GM19455 (cell line): ENCODE measurements around the gene MOB4.
"Not testable (repeated sequence)": the region's sequence is repeated elsewhere in the genome, so short reads cannot be mapped to it uniquely, and the experiment has no call there.

Source experiments
- ATAC-seq: cut with Tn5 transposase; IDR thresholded peaks from one replicate; pipeline ENCODE4 v1.9.1; 2021; ENCODE audit not compliant: unreplicated experiment

Gene MOB4

GRCh38 chr2:197515739-197516392, at the start of gene MOB4:
TSS of gene MOB4 (plus strand) at chr2:197516066. CDS start at chr2:197516087, 21 bp downstream.
- peak; percentile 93 for ATAC-seq

- no peak for ATAC-seq
Observed at GRCh38 chr2:197472166-197472565, 43.7 kb upstream of the MOB4 start.

DNA sequence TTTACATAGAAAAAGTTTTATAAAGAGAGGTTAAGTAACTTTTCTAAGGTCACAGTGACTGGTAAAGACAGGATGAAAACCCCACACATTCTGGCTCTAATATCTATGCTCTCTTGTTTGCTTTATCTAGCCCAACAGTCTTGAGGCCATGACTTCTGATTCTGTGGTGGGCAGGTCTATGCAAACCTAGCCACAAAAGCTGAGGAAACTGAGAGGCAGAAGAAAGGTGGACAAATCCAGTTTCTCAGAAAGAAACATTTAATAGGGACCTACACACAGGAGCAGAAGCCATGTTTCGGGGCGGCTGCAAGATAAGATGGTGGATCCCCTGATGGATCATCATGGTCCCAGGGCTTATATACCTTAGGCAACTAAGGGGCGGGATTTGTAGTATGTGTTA, 38.1 kb upstream of the MOB4 start:
- ATAC-seq: no peak

DNA sequence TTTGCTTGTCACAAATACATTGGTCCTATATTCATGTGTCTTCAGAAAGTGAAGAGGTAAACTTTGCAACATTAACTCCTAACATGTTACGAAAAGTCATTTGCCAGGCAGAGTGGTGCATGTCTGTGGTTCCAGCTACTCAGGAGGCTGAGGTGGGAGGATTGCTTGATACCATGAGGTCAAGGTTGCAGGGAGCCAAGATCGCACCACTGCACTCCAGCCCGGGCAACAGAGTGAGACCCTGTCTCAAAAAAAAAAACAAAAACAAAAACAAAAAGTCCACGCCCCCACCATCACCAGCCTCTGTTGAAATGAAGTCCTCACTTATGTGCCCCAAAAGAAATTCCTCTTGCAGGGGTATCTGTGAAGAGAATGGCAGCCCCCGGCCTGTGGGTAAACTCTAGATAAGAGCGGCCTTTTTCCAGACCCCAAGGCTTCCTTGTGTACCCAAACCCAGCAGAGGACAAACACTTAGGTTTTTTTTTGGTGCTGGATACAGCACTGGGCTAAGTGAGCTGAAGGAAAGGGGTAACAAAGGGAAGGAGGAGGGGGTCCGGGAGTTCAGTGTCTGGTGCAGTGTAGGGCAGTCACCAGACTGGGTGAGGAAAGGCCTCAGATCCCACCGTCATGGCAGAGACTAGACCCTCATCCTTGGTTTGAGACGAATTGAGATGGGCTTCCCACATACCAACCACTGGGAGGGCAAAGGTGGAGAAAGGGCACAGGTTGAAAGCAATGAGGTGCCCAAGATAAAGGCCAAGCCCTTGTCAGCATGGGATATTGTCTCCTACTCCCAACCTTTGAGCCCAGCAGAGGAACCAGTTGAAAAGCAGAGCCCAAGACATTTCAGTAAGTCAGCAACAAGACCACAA, 35.5 kb upstream of the MOB4 start:
- ATAC-seq: no peak

GRCh38 chr2:197484248-197484647, 31.6 kb upstream of the MOB4 start:
- not testable (repeated sequence) for ATAC-seq

- no peak for ATAC-seq
Observed at GRCh38 chr2:197486175-197486574, 29.7 kb upstream of the MOB4 start.

- no peak for ATAC-seq
Observed at GRCh38 chr2:197487385-197487784, 28.5 kb upstream of the MOB4 start.

DNA sequence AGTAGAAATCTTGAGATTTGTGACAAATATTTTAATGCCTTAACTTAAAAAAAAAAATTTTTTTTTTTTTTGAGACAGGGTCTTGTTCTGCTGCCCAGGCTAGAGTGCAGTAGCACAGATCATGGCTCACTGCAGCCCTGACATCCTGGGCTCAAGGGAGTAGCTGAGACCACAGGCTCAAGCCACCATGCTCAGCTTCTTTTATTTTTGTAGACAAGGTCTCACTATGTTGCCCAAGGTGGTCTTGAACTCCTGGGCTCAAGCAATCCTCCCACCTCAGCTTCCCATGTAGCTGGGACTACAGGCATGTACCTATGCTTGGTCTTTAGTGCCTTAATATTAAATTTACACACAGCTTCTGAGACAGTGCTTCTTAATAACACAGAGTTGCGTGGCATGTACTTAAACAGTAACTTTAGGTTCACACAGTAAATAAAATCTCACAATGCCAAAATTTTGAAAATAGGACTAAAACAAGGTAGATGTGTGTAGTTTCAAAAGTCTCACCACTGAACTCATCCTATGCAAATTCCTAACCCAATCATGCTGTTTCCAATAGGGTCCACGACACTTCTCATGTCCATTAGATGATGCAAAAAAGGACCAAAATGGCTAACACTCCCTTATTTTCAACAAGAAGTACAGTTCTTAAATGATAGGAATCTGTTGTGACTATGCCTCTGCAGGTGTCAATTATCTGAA, 20.3 kb upstream of the MOB4 start:
- no peak for ATAC-seq

DNA sequence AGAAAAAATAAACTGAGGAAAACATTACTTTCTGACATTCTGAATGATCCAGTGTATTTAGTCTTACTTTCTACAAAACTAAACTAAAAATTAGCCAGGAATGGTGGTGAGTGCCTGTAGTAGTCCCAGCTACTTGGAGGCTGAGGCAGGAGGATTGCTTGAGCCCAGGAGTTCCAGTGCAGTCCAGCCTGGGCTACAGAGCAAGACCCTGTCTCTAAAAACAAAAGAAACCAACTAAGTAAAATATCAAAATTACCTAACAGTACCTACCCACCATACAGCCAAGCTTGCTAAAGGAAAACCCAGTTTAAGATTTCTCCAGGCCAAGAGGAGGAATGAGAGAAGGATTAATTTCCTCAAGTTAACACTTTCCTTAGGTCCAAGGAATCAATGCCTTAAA, 19.2 kb upstream of the MOB4 start:
- no peak for ATAC-seq

- no peak for ATAC-seq
Observed at GRCh38 chr2:197497326-197497725, 18.5 kb upstream of the MOB4 start.

- ATAC-seq: no peak
Observed at GRCh38 chr2:197498235-197498936, 17.5 kb upstream of the MOB4 start.

- peak; percentile 12 for ATAC-seq
Observed at GRCh38 chr2:197498937-197499593, 16.8 kb upstream of the MOB4 start.

GRCh38 chr2:197499594-197500502, 16.0 kb upstream of the MOB4 start, which contains the start of the genes HSPD1 and HSPE1:
TSS of gene HSPD1 (minus strand) at chr2:197499840. CDS start at chr2:197498848, 992 bp downstream.
TSS of gene HSPE1 (plus strand) at chr2:197500379. CDS start at chr2:197500437, 58 bp downstream.
- ATAC-seq: peak; percentile 78

GRCh38 chr2:197500503-197501131, 15.2 kb upstream of the MOB4 start:
- ATAC-seq: peak; percentile 15

DNA sequence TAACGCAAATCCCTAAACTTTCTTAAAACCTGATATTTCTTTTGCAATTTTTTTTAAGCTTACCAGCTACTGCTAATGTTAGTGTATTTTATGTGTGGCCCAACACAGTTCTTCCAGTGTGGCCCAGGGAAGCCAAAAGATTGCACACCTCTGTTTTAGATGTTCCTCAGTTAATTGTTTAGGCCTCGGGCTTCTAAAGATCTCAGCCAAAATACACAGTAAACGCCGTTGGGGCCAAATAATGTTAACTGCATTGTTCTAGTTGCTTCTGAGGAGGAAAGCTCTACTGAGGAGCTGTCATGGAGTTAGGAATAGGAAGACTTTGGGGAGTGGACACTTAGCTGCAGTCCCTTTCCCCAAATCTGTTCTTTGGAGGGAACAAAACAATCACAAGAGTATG, 13.7 kb upstream of the MOB4 start:
- no peak for ATAC-seq

DNA sequence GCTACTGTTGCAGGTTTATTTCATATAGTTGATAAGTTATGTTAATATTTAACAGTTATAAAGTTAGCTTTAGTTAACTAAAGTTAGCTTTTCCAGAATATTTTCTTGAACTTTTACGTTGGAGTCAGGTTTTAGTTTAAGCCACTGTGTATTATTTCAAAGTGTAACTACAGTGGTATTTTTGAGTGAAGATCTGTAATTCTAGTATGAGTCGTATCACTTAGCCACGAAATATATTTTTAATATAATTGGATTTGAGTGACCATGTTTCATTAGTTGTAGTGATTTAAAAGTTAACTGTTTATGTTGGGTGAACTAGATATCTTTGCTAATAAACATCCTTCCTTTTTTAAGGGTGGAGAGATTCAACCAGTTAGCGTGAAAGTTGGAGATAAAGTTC, 13.2 kb upstream of the MOB4 start:
- ATAC-seq: no peak

DNA sequence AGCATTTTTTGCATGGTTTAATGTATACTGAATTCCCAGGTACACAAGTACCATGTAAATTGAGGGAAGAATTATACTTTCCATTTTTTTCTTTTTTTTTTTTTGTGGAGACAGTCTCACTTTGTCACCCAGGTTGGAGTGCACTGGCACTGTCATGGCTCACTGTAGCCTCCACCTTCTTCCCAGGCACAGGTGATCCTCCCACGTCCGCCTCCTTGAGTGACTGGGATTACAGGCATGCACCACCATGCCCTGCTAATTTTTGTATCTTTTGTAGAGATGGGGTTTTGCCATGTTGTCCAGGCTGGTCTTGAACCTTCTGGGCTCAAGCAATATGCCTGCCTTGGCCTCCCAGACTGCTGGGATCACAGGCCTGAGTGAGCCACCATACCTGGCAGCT, 11.9 kb upstream of the MOB4 start:
- ATAC-seq: no peak

- no peak for ATAC-seq
Observed at GRCh38 chr2:197504512-197504911, 11.4 kb upstream of the MOB4 start.

DNA sequence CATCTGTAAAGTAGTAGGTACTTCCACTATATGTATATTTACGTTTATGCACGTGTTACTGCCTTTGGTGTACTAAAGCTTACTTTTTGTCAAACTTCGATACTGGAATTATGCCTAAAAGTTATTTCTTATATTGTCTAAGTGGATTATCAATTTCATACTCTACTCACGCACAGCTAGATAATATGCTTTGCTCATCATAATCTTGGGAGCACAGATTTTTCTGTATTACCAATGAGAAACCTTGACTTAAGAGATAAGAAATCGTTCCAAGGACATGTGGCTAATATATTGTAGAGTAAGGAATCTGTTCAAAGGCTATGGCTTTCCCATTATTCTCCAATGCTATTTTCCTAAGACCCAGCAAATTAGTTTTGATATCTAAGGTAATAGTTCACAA, 9.2 kb upstream of the MOB4 start:
- ATAC-seq: no peak
